A673 (cell line): ENCODE measurements around the gene ACSF3. TPM values are rescaled to one million over a fixed set of nuclear protein-coding genes. Genes with fewer than 3 reads are reported as not detected.

Source experiments
- BruUV-seq: library from RNA; stranded (reverse); fragments of 400-500 nt; replicated peaks from 2 replicates; lab custom pipeline; 2021; lab: Mats Ljungman, UMichigan
- CTCF ChIA-PET: fragments of 300-600 bp; sonication (Branson Sonifier 250); formaldehyde crosslinking; loops from one replicate; lab custom pipeline; 2022; ENCODE audit warnings: antibody characterized with exemption; lab: Charles Lee
- POLR2A ChIA-PET: fragments of 300-600 bp; sonication (Branson Sonifier 250); formaldehyde crosslinking; loops from one replicate; lab custom pipeline; 2022; ENCODE audit warnings: antibody characterized with exemption; ENCODE audit not compliant: low non-redundant PET; lab: Charles Lee
- DNase-seq: peaks from one replicate; pipeline ENCODE4 v3.0.0-alpha.2; 2015; ENCODE audit warnings: low spot score
- H3K27ac ChIP-seq: fragments of 200-600 bp; sonication (generic); 2 replicates; pipeline ENCODE4 v1.5.1; 2016; ENCODE audit warnings: mixed run types, low read depth, mild to moderate bottlenecking, mixed read lengths, antibody characterized with exemption, low read length; ENCODE audit not compliant: poor library complexity, severe bottlenecking
- H3K27me3 ChIP-seq: fragments of 200-600 bp; sonication (generic); replicated peaks from 2 replicates; pipeline ENCODE4 v1.6.1; 2017; ENCODE audit warnings: mixed run types, low read depth, mild to moderate bottlenecking, mixed read lengths, antibody characterized with exemption, low read length; ENCODE audit not compliant: insufficient read depth, poor library complexity
- H3K36me3 ChIP-seq: fragments of 200-600 bp; sonication (generic); 2 replicates; pipeline ENCODE4 v1.6.1; 2016; ENCODE audit warnings: mixed run types, mild to moderate bottlenecking, mixed read lengths, antibody characterized with exemption, low read length; ENCODE audit not compliant: insufficient read depth, poor library complexity, severe bottlenecking
- H3K4me1 ChIP-seq: fragments of 200-600 bp; sonication (generic); 2 replicates; pipeline ENCODE4 v1.6.1; 2017; ENCODE audit warnings: mixed run types, mild to moderate bottlenecking, mixed read lengths, antibody characterized with exemption, low read length; ENCODE audit not compliant: insufficient read depth, poor library complexity, severe bottlenecking
- H3K4me3 ChIP-seq: fragments of 200-600 bp; sonication (generic); 2 replicates; pipeline ENCODE4 v1.5.1; 2016; ENCODE audit warnings: low read depth, mixed run types, mild to moderate bottlenecking, mixed read lengths, low read length; ENCODE audit not compliant: poor library complexity, severe bottlenecking
- H3K9me3 ChIP-seq: fragments of 200-600 bp; sonication (generic); 2 replicates; pipeline ENCODE4 v1.6.1; 2016; ENCODE audit warnings: mixed run types, low read depth, mild to moderate bottlenecking, mixed read lengths, antibody characterized with exemption, low read length; ENCODE audit not compliant: poor library complexity, severe bottlenecking
- EZH2 ChIP-seq: fragments of 200-600 bp; sonication (generic); IDR thresholded peaks from 2 replicates; pipeline ENCODE4 v1.6.1; 2017; ENCODE audit warnings: borderline replicate concordance, low read depth, mild to moderate bottlenecking, mixed read lengths, antibody characterized with exemption, low read length; ENCODE audit not compliant: poor library complexity, severe bottlenecking
- intact Hi-C: fragments of 100-400 bp; cut with micrococcal nuclease; formaldehyde crosslinking; loops from one replicate; pipeline ENCODE4 v1.10.0; 2022; ENCODE audit not compliant: unreplicated experiment
- total RNA-seq: library from RNA; stranded (reverse); gene quantifications from 2 replicates; pipeline ENCODE4 v1.2.3, GENCODE V29; 2021
- TF ChIP-seq, protein P1 (sequence below): fragments of 300-800, 200-600 bp; sonication (generic); conservative IDR thresholded peaks from 2 replicates; pipeline ENCODE4 v1.5.1; 2017; ENCODE audit warnings: low read depth, mild to moderate bottlenecking, antibody characterized with exemption, low read length, moderate library complexity, mixed read lengths

Gene ACSF3
- total RNA-seq, 1 experiment from 2014 or later = 27.7 TPM

DNA sequence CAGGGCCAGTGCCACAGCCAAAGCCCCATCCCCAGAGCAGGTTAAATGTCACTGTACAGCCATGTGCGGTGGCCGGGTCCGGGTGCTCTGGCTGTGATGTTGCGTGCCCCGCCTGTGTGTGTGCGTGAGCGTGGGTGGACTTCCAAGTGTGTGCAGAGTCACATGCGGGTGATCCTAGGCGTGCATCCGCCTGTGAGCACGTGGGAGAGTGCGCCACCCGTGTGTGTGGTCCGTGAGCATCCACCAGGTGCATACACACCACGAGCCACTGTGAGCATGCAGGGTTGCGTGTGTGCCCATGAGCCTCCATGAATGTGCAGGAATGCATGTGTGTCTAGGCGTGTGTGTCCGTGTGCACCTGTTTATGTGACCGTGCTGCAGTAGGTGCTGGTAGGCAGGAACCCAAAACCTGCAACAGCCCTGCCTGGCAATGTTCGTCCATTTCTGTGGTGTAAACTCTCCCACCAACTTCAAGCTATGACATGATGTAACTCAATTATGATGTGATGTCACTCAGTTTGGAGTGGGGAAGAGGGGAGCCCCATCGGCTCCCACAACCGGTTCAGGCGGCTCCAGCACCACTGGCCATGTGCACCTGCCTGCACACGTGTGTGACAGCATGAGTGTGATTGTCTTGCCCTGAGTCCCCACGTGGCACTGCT is 37.6 kb upstream of the ACSF3 start:
- TF ChIP-seq, protein P1, sequence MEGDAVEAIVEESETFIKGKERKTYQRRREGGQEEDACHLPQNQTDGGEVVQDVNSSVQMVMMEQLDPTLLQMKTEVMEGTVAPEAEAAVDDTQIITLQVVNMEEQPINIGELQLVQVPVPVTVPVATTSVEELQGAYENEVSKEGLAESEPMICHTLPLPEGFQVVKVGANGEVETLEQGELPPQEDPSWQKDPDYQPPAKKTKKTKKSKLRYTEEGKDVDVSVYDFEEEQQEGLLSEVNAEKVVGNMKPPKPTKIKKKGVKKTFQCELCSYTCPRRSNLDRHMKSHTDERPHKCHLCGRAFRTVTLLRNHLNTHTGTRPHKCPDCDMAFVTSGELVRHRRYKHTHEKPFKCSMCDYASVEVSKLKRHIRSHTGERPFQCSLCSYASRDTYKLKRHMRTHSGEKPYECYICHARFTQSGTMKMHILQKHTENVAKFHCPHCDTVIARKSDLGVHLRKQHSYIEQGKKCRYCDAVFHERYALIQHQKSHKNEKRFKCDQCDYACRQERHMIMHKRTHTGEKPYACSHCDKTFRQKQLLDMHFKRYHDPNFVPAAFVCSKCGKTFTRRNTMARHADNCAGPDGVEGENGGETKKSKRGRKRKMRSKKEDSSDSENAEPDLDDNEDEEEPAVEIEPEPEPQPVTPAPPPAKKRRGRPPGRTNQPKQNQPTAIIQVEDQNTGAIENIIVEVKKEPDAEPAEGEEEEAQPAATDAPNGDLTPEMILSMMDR = no peak
- no peak for TF ChIP-seq EZH2
- Histone ChIP-seq H3K4me1 (peaks cover 19% of the 10 kb centered on the region), H3K27ac (no peak overlapping the region), H3K27me3 (no peaks in the 10 kb centered on the region), H3K9me3 (no peaks in the 10 kb centered on the region), H3K4me3 (no peak overlapping the region), H3K36me3 (no peaks in the 10 kb centered on the region)
- DNase-seq = no peak
- intact Hi-C loops = no loop called here
- BruUV-seq = no TSS peak
- POLR2A ChIA-PET = no interaction called here
- CTCF ChIA-PET = no interaction called here

DNA sequence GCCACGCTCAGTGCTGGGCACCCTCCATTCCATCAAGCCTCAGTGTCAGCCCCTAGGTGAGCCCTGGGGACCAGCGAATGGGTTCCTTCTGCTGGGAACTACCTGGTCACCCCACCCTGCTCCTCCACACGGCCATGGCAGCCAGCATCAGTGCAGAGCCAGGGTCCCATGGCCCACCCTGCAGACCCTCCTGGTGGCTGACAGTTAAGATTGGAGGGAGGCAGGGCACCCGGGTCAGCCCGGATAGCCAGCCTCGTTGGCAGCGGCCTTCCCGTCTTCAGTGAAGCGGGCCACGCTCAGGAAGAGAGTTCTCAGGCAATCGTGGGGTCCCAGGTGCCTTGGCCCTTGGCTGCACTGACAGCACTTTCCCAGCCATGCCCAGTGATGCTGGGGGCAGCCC is 37.1 kb upstream of the ACSF3 start:
- H3K4me3 ChIP-seq = no peak overlapping the region
- H3K27me3 ChIP-seq = no peaks in the 10 kb centered on the region
- no peaks in the 10 kb centered on the region for H3K9me3 ChIP-seq
- no peak overlapping the region for H3K27ac ChIP-seq
- intact Hi-C loops = no loop called here
- POLR2A ChIA-PET = no interaction called here
- DNase-seq = no peak
- peaks cover 13% of the 10 kb centered on the region for H3K4me1 ChIP-seq
- H3K36me3 ChIP-seq = no peaks in the 10 kb centered on the region
- CTCF ChIA-PET = no interaction called here
- TF ChIP-seq, protein P1 = no peak
- no peak for TF ChIP-seq EZH2
- no TSS peak for BruUV-seq

DNA sequence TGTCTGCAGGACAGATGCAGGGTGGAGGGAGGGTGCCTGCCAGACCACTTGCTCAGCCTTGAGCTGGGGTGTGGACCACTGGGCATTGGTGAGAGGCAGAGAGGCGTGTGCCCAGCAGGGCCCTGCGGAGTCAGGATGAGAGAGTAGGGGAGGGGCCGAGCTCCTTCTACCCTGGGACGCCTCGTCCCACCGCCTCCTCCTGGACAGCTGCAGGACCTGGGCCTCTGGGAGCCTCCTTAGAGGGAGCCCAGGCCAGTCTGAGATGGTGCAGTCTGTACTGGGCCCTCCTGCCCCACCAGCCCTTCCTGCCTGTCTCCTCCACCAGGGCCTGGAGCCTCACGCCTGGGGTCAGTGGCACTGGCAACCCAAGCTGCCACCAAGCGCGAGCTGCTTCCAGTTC is 35.9 kb upstream of the ACSF3 start:
- H3K4me3 ChIP-seq = no peak overlapping the region
- H3K27me3 ChIP-seq = no peaks in the 10 kb centered on the region
- no peaks in the 10 kb centered on the region for H3K9me3 ChIP-seq
- CTCF ChIA-PET = no interaction called here
- intact Hi-C loops = no loop called here
- H3K27ac ChIP-seq = no peak overlapping the region
- no TSS peak for BruUV-seq
- H3K4me1 ChIP-seq = peaks cover 6% of the 10 kb centered on the region
- no peak for TF ChIP-seq EZH2
- TF ChIP-seq, protein P1 = no peak
- H3K36me3 ChIP-seq = no peaks in the 10 kb centered on the region
- POLR2A ChIA-PET = no interaction called here
- no peak for DNase-seq
